HG03558 (cell line): ENCODE measurements around the gene SNAPC2.
"Not testable (repeated sequence)": the region's sequence is repeated elsewhere in the genome, so short reads cannot be mapped to it uniquely, and the experiment has no call there.

Experiments
- ATAC-seq: cut with Tn5 transposase; IDR thresholded peaks from one replicate; pipeline ENCODE4 v1.9.1; 2021; ENCODE audit warnings: moderate number of reproducible peaks; ENCODE audit not compliant: unreplicated experiment; ENCODE audit errors: extremely low read depth

The SNAPC2 gene

GRCh38 chr19:7908078-7908699 lies 11.9 kb upstream of the SNAPC2 start:
- ATAC-seq, result no peak

GRCh38 chr19:7908742-7909461 lies 11.2 kb upstream of the SNAPC2 start:
- ATAC-seq, result no peak

- ATAC-seq, result no peak
Observed at GRCh38 chr19:7909471-7910067, 10.6 kb upstream of the SNAPC2 start.

GRCh38 chr19:7910321-7911161 lies 9.6 kb upstream of the SNAPC2 start:
- no peak for ATAC-seq

- ATAC-seq, result no peak
Observed at GRCh38 chr19:7911508-7912143, 8.5 kb upstream of the SNAPC2 start.

GRCh38 chr19:7912144-7912696 lies 7.9 kb upstream of the SNAPC2 start:
- ATAC-seq, result no peak

- ATAC-seq, result no peak
Observed at GRCh38 chr19:7912697-7913564, 7.2 kb upstream of the SNAPC2 start.

GRCh38 chr19:7913652-7914051 lies 6.5 kb upstream of the SNAPC2 start:
- no peak for ATAC-seq

GRCh38 chr19:7914099-7914498 lies 6.0 kb upstream of the SNAPC2 start:
- ATAC-seq, result no peak

GRCh38 chr19:7914598-7915045 lies 5.5 kb upstream of the SNAPC2 start, which contains the start of gene TGFBR3L:
Gene TGFBR3L (plus strand): TSS chr19:7914830.
- ATAC-seq, result no peak

- ATAC-seq, result no peak
Observed at GRCh38 chr19:7915250-7916102, 4.7 kb upstream of the SNAPC2 start.

- ATAC-seq, result no peak
Observed at GRCh38 chr19:7916103-7916954, 3.8 kb upstream of the SNAPC2 start.

- no peak for ATAC-seq
Observed at GRCh38 chr19:7916955-7917266, 3.2 kb upstream of the SNAPC2 start.

GRCh38 chr19:7917267-7918061 lies 2.7 kb upstream of the SNAPC2 start:
- no peak for ATAC-seq

- ATAC-seq, result not testable (repeated sequence)
Observed at GRCh38 chr19:7918062-7918614, 2.0 kb upstream of the SNAPC2 start.
